Body of pancreas (tissue), 4 donors: ENCODE data around the gene TMCO6. TPM values are rescaled to one million over a fixed set of nuclear protein-coding genes. Genes with fewer than 3 reads are reported as not detected.

Source experiments
- ATAC-seq: fragments of 150-250 bp; one replicate; pipeline ENCODE4 v1.9.1; 2016
- DNase-seq, 4 donors: peaks; one replicate each; pipeline ENCODE4 v3.0.0-alpha.2; 2019
- H3K27ac ChIP-seq, 4 donors: fragments of 200-600 bp; sonication (generic); 1 replicate in 3 of 4; 2 replicates in 1 of 4; pipeline versions ENCODE4 v1.5.1 to v1.6.1; 2016 to 2019; ENCODE audit warnings: mild to moderate bottlenecking in 1 of 4, mixed read lengths in 1 of 4, moderate library complexity in 1 of 4
- H3K27me3 ChIP-seq, 2 donors: fragments of 200-600 bp; sonication (generic); one replicate each; pipeline ENCODE4 v1.6.0; 2016; ENCODE audit warnings: mild to moderate bottlenecking in 1 of 2
- H3K36me3 ChIP-seq, 2 donors: fragments of 200-600 bp; sonication (generic); replicated peaks in 1 of 2; 2 replicates each; pipeline ENCODE4 v1.5.1; 2016; ENCODE audit warnings: low read depth in 2 of 2; ENCODE audit not compliant: insufficient read depth in 1 of 2
- H3K4me1 ChIP-seq: fragments of 200-600 bp; sonication (generic); one replicate; pipeline ENCODE4 v1.6.0; 2016
- H3K4me3 ChIP-seq, 2 donors: fragments of 200-600 bp; sonication (generic); 1 replicate in 1 of 2; 2 replicates in 1 of 2; pipeline ENCODE4 v1.5.1; 2016 to 2019
- H3K9me3 ChIP-seq, 3 donors: fragments of 200-600 bp; sonication (generic); 1 replicate in 2 of 3; 2 replicates in 1 of 3; pipeline ENCODE4 v1.5.1; 2016
- POLR2A ChIP-seq, 3 donors: fragments of 450-650 bp; IDR thresholded peaks; one replicate each; pipeline ENCODE4 v1.6.1; 2016; ENCODE audit warnings: antibody characterized with exemption in 3 of 3, mild to moderate bottlenecking in 2 of 3
- WGBS, 2 donors: methylation state at CpG; one replicate each; pipeline ENCODE4 v1.1.5; 2017; 5-methylcytosine and 5-hydroxymethylcytosine counted together
- intact Hi-C: fragments of 100-400 bp; cut with DNase I; formaldehyde crosslinking; loops from one replicate; pipeline ENCODE4 v1.15.1; 2023
- total RNA-seq, 2 donors: library from RNA; depleted of rRNA; stranded (reverse); fragments of >200 nt; gene quantifications; one replicate each; pipeline ENCODE4 v1.1.0, GENCODE V29; 2016
- TF ChIP-seq, protein P1 (sequence below), 7 experiments: fragments of 450-650 bp in 4 of 7; fragments of 200-600 bp in 3 of 7; sonication (generic) in 3 of 7; IDR thresholded peaks; one replicate each; pipeline ENCODE4 v1.5.1; 2016 to 2019; ENCODE audit warnings: antibody characterized with exemption in 7 of 7

Gene TMCO6
- total RNA-seq, 2 donors from 2014 or later: 14.5 to 58.7 TPM

DNA sequence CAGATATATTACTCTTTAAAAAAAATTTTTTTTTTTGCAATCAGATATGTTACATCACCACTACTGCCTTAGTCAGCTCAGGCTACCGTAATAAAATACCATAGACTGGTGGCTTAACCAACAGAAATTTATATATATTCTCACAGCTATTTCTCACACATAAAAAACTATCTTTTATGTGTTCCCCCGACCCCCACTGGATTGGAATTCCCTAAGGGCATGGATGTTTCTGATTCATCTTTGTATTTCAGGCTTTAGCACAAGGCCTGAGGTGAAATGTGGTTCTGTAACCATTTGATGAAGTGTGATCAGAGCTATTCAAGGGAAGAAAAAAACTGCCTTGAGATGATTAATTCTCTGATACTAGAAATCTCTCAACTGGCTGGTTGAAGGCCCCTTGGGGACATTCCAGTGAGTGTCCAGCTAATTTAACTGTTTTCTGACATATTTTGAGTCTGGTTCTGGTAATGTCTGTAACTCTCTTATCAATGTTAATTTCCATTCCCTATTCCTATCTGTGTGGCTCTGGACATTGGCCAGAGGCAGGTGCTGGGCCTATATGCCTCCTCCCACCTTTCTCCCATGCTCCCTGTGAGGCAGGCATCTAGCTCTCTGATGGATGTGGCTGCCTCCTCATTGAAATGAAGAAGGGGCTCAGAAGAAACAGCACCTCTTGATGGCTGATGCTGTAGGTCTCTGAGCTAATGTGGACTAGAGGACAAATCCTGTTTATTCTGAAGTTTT, 8.8 kb upstream of the TMCO6 start:
- peaks cover 21% of the 10 kb centered on the region for H3K4me1 ChIP-seq

DNA sequence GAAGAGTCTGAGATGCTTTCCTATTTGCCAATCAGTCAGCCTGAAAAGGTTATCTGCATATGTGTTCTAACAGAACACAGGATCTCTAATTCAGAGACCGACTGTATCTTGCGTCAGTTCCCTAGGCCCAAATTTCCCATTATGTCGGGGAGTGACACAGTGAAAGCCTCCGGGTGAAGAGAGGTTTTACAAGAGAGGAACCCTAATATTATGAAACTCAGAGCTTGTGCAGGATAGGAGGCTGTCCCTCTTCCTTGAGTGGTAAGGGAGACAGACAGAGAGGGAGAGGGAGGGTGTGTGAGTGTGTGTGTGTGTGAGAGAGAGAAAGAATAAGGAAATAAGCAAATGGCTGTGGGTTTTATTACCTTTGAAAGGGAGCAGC, 8.2 kb upstream of the TMCO6 start:
- no peak for ATAC-seq

More for the DNA sequence above, 8.8 kb upstream of the TMCO6 start:
- WGBS, 2 donors: 56 to 87% methylated on average over 2 of the region's 2 CpGs
- intact Hi-C loops: no loop called here
- Histone ChIP-seq H3K4me3 (no peak overlapping the region), H3K27me3 (no peaks in the 10 kb centered on the region), H3K9me3 (no peaks in the 10 kb centered on the region), H3K27ac (peak overlapping the region in 1 of 4 donors; percentile 81), H3K36me3 (no peaks in the 10 kb centered on the region)
- DNase-seq (no peak), ATAC-seq (no peak)
- TF ChIP-seq POLR2A (IDR thresholded peaks at IDR 0.05): no peak
- TF ChIP-seq, protein P1, sequence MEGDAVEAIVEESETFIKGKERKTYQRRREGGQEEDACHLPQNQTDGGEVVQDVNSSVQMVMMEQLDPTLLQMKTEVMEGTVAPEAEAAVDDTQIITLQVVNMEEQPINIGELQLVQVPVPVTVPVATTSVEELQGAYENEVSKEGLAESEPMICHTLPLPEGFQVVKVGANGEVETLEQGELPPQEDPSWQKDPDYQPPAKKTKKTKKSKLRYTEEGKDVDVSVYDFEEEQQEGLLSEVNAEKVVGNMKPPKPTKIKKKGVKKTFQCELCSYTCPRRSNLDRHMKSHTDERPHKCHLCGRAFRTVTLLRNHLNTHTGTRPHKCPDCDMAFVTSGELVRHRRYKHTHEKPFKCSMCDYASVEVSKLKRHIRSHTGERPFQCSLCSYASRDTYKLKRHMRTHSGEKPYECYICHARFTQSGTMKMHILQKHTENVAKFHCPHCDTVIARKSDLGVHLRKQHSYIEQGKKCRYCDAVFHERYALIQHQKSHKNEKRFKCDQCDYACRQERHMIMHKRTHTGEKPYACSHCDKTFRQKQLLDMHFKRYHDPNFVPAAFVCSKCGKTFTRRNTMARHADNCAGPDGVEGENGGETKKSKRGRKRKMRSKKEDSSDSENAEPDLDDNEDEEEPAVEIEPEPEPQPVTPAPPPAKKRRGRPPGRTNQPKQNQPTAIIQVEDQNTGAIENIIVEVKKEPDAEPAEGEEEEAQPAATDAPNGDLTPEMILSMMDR (IDR thresholded peaks at IDR 0.05): no peak

DNA sequence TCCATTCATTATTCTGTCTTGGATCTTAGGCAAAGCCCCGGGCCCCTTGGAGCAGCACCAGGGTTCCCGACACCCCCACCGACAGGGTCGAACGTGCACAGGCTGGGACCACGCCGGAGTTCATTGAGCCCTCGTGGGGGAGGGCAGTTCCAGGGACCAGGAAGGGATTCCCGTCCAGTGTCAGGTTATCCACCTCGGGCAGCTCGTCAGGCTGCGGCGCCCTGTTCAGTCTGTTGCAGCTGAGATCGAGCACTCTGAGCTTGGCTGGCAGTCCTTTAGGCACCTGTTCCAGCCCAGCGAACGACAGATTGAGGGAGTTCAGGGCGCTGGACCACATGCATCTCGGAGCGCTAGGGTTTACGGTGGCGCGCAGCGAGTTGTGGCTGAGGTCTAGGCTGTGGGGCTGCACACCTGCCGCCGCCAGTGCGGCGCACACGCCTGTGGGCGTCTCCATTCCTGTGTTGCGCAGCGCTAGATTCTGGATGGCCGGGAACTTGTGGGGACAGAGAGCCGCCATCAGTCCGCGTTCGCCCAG, 7.4 kb upstream of the TMCO6 start:
- H3K4me1 ChIP-seq: peaks cover 21% of the 10 kb centered on the region
- H3K9me3 ChIP-seq: no peaks in the 10 kb centered on the region
- peak overlapping the region; percentile 27 to 81 (median 68) for H3K27ac ChIP-seq
- TF ChIP-seq, protein P1 (IDR thresholded peaks at IDR 0.05): no peak
- TF ChIP-seq POLR2A (IDR thresholded peaks at IDR 0.05): peak in 1 of 3 donors; percentile 4
- no peaks in the 10 kb centered on the region for H3K27me3 ChIP-seq
- DNase-seq (peak; percentile 50 to 64 (median 54)), ATAC-seq (peak; percentile 66)
- peak overlapping the region; percentile 23 to 64 for H3K4me3 ChIP-seq
- intact Hi-C loops: no loop called here
- no peaks in the 10 kb centered on the region for H3K36me3 ChIP-seq
- 3 to 17% methylated on average over 4 to 36 of the region's 36 CpGs for WGBS, 2 donors

More for the DNA sequence above, 8.2 kb upstream of the TMCO6 start:
- peaks cover 21% of the 10 kb centered on the region for H3K4me1 ChIP-seq
- H3K27ac ChIP-seq: peak overlapping the region in 1 of 4 donors; percentile 81
- intact Hi-C loops: no loop called here
- no peaks in the 10 kb centered on the region for H3K36me3 ChIP-seq
- peak in 1 of 4 donors; percentile 28 for DNase-seq
- peak in 1 of 3 donors; percentile 45 for TF ChIP-seq POLR2A (IDR thresholded peaks at IDR 0.05)
- TF ChIP-seq, protein P1 (IDR thresholded peaks at IDR 0.05): no peak
- 76 to 88% methylated on average over 4 of the region's 4 CpGs for WGBS, 2 donors
- no peaks in the 10 kb centered on the region for H3K9me3 ChIP-seq
- H3K27me3 ChIP-seq: no peaks in the 10 kb centered on the region
- no peak overlapping the region for H3K4me3 ChIP-seq

DNA sequence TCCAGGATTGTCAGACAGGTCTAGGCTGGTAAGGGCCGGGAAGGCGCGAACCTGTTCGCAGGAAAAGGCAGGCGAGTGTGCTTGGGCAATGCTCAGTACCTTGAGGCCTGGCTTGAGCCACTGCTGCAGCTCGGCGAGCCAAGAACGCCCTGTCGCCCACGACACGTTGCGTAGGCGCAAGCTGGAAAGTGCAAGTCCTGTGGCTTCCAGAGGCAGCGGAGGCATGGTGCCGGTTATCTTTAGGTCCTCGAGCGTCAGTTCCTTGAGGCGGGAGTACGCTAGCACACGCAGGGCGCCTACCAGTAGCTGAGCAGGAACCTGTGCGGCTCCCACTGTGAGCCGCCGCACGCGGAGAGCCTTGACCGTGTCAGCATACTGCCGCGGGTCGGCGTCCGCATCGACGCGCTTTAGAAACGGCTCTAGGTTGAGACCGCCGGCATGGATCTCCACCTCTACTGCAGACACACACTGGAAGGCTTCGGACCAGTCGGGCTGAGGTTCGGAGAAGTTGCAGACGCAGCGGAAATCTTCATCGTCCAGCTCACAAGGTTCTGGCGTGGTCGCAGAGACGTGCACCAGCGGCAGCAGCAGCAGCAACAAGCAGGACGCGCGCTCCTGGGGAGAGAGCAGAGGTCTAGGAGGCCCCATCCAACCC, 6.8 kb upstream of the TMCO6 start:
- H3K4me3 ChIP-seq: peak overlapping the region; percentile 23 to 64
- TF ChIP-seq POLR2A (IDR thresholded peaks at IDR 0.05): peak; percentile 11 to 62 (median 51)
- TF ChIP-seq, protein P1 (IDR thresholded peaks at IDR 0.05): no peak
- intact Hi-C loops: no loop called here
- WGBS, 2 donors: 2% methylated on average over 51 of the region's 51 CpGs; no CpG with 5 or more reads in 1 of the 2 donors
- peak overlapping the region; percentile 27 to 81 (median 68) for H3K27ac ChIP-seq
- peaks cover 21% of the 10 kb centered on the region for H3K4me1 ChIP-seq
- DNase-seq (peak; percentile 55 to 72 (median 61)), ATAC-seq (peak; percentile 70)
- H3K36me3 ChIP-seq: no peaks in the 10 kb centered on the region
- no peaks in the 10 kb centered on the region for H3K27me3 ChIP-seq
- H3K9me3 ChIP-seq: no peaks in the 10 kb centered on the region
